ES-I3 (cell line): Measurements from ENCODE around the gene TTYH1.

Source experiments
- H3K36me3 ChIP-seq: 2 replicates; pipeline ENCODE4 v1.6.1; 2013; ENCODE audit warnings: mild to moderate bottlenecking, low read length, control low read depth, moderate library complexity; ENCODE audit not compliant: insufficient read depth
- H3K4me1 ChIP-seq: 2 replicates; pipeline ENCODE4 v1.6.1; 2013; ENCODE audit warnings: mild to moderate bottlenecking, control low read depth, low read length; ENCODE audit not compliant: insufficient read depth
- H3K9ac ChIP-seq: 2 replicates; pipeline ENCODE4 v1.6.1; 2013; ENCODE audit warnings: low read depth, mild to moderate bottlenecking, low read length, moderate library complexity
- H3K9me3 ChIP-seq: 2 replicates; pipeline ENCODE4 v1.6.1; 2013; ENCODE audit warnings: mild to moderate bottlenecking, low read length, moderate library complexity; ENCODE audit not compliant: control insufficient read depth, insufficient read depth

Gene TTYH1

GRCh38 chr19:54473892-54474372 lies 58.7 kb downstream of the TTYH1 start:
- Histone ChIP-seq H3K9me3 (no peaks in the 10 kb centered on the region), H3K9ac (peak overlapping the region; percentile 49; the same call in 1 of the 2 replicates), H3K4me1 (peaks cover 13% of the 10 kb centered on the region), H3K36me3 (no peaks in the 10 kb centered on the region)

- peaks cover 7% of the 10 kb centered on the region for H3K4me1 ChIP-seq
- no peak overlapping the region for H3K9ac ChIP-seq
- H3K36me3 ChIP-seq = no peaks in the 10 kb centered on the region
- H3K9me3 ChIP-seq = no peaks in the 10 kb centered on the region
These were observed 60.4 kb downstream of the TTYH1 start for GRCh38 chr19:54475706-54476105.

GRCh38 chr19:54477650-54478049 lies 62.4 kb downstream of the TTYH1 start:
- H3K36me3 ChIP-seq = no peaks in the 10 kb centered on the region
- no peak overlapping the region for H3K9ac ChIP-seq
- peaks cover 7% of the 10 kb centered on the region for H3K4me1 ChIP-seq
- H3K9me3 ChIP-seq = no peaks in the 10 kb centered on the region

- peaks cover under 1% of the 10 kb centered on the region; the same call in 1 of the 2 replicates for H3K4me1 ChIP-seq
- no peaks in the 10 kb centered on the region for H3K36me3 ChIP-seq
- no peaks in the 10 kb centered on the region for H3K9me3 ChIP-seq
- H3K9ac ChIP-seq = no peak overlapping the region
These were observed 63.5 kb downstream of the TTYH1 start for GRCh38 chr19:54478677-54479266.

- no peaks in the 10 kb centered on the region for H3K4me1 ChIP-seq
- no peaks in the 10 kb centered on the region for H3K9me3 ChIP-seq
- no peaks in the 10 kb centered on the region for H3K36me3 ChIP-seq
- no peak overlapping the region for H3K9ac ChIP-seq
These were observed 64.8 kb downstream of the TTYH1 start for GRCh38 chr19:54480051-54480450.

- Histone ChIP-seq H3K36me3 (no peaks in the 10 kb centered on the region), H3K9me3 (no peaks in the 10 kb centered on the region), H3K9ac (no peak overlapping the region), H3K4me1 (no peaks in the 10 kb centered on the region)
These were observed 66.2 kb downstream of the TTYH1 start for GRCh38 chr19:54481326-54481930.

GRCh38 chr19:54482889-54483288 lies 67.6 kb downstream of the TTYH1 start:
- H3K4me1 ChIP-seq = no peaks in the 10 kb centered on the region
- H3K36me3 ChIP-seq = no peaks in the 10 kb centered on the region
- H3K9ac ChIP-seq = no peak overlapping the region
- no peaks in the 10 kb centered on the region for H3K9me3 ChIP-seq

- no peak overlapping the region for H3K9ac ChIP-seq
- 0 out of 2 replicates have a peak, but pooled peaks cover 1% of the 10 kb centered on the region for H3K4me1 ChIP-seq
- no peaks in the 10 kb centered on the region for H3K36me3 ChIP-seq
- H3K9me3 ChIP-seq = no peaks in the 10 kb centered on the region
These were observed 69.2 kb downstream of the TTYH1 start for GRCh38 chr19:54484451-54484850.

GRCh38 chr19:54485851-54486250 lies 70.6 kb downstream of the TTYH1 start:
- H3K36me3 ChIP-seq = no peaks in the 10 kb centered on the region
- no peaks in the 10 kb centered on the region for H3K9me3 ChIP-seq
- H3K4me1 ChIP-seq = 0 out of 2 replicates have a peak, but pooled peaks cover 5% of the 10 kb centered on the region
- H3K9ac ChIP-seq = no peak overlapping the region
